AG04449 (cell line): ENCODE measurements around the gene C1QTNF5.

Experiments
- CTCF ChIA-PET: fragments of 350-600 bp; formaldehyde crosslinking; extraction: SDS; loops from one replicate; lab custom pipeline; 2021; ENCODE audit warnings: antibody characterized with exemption; lab: Yijun Ruan, JAX
- POLR2A ChIA-PET: fragments of 400-600, 350-600 bp; formaldehyde crosslinking; extraction: SDS; loops from one replicate; lab custom pipeline; 2020; ENCODE audit warnings: antibody characterized with exemption, inconsistent platforms; lab: Yijun Ruan, JAX
- DNase-seq: peaks from one replicate; pipeline ENCODE4 v3.0.0-alpha.2; 2010; ENCODE audit warnings: low read depth, low spot score
- H3K4me3 ChIP-seq: 2 replicates; pipeline ENCODE4 v1.5.1; 2011; ENCODE audit warnings: low read depth, mild to moderate bottlenecking, control low read depth, low read length
- CTCF ChIP-seq: IDR thresholded peaks from one replicate; pipeline ENCODE4 v1.5.1; 2011; ENCODE audit warnings: mild to moderate bottlenecking, moderate library complexity, low read length, control low read depth, inconsistent platforms; ENCODE audit not compliant: insufficient read depth; ENCODE audit errors: missing control alignments

The C1QTNF5 gene

DNA sequence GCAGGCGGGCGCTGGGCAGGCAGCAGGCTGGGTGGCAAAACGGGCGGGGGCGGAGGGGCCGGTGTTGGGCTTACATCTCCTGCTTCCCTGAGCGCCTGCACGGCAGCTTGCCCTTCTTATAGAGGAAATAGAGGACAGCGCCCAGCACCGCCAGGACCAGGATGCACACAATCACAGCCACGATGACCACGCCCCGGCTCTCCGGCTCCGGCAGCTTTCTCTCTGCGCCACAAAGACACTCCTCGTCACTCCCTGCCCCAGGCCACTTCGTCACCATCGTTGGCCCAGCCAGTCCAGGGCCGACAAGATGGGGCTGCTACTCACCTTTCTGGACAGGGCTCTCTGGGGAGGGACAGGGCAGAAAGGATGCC is 30.0 kb downstream of the C1QTNF5 start:
- no peak for DNase-seq
- H3K4me3 ChIP-seq = no peak overlapping the region
- ChIA-PET POLR2A (no interaction called here), CTCF (interaction anchor here (14.7 kb wide), 1 partner anchor 13 kb away, joined by 150 read pairs; no protein-coding TSS in a partner anchor)
- TF ChIP-seq CTCF = no peak

DNA sequence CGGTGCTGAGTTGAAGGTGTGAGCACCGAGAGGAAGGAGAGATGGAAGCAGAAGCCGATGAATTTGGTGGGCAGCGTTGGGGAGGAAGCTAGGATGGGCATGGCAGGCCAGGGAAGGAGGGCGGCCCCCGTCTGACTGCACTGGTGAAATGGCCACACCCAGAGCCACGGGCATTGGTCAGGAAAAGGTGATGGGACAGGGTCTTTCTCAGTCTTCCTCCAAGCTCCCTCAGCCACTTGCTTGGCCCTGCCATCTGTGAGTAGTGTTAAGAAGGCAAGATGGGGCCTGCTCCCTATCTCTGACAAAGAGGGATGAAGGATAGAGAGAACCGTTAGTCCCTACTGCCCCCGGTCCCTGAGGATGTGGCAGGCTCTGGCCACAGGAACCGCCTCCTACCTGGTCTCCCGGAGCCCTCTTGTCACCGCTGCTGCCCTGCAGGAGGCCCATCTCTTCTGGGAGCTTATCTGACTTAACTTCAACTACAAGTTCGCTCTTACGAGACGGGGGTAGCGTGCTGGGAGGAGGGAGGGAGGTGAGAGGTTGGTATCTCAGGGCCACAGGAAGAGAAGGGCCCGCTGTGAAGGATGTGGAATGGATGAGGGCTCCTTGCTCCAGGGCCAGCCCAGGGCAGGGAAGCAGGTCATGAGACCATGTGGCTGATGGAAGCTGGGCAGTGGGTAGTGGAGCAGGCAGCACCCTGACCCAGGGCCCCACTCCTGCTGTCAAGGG is 30.6 kb downstream of the C1QTNF5 start:
- ChIA-PET POLR2A (no interaction called here), CTCF (interaction anchor here (0.9 to 14.7 kb wide), 4 partner anchors 13 to 164 kb away, joined by 3 to 150 read pairs (median 4); partner anchors contain the start of gene C1QTNF5)
- no peak for TF ChIP-seq CTCF
- DNase-seq = no peak
- no peak overlapping the region for H3K4me3 ChIP-seq

GRCh38 chr11:119309411-119309810 is 31.3 kb downstream of the C1QTNF5 start:
- DNase-seq = no peak
- H3K4me3 ChIP-seq = no peak overlapping the region
- no peak for TF ChIP-seq CTCF
- ChIA-PET POLR2A (no interaction called here), CTCF (interaction anchor here (0.9 to 14.7 kb wide), 9 partner anchors 10 to 165 kb away, joined by 3 to 150 read pairs (median 5); partner anchors contain the start of gene C1QTNF5)

GRCh38 chr11:119307974-119308373 is 32.7 kb downstream of the C1QTNF5 start:
- no peak for DNase-seq
- no peak overlapping the region for H3K4me3 ChIP-seq
- CTCF ChIA-PET = interaction anchor here (0.9 to 14.7 kb wide), 20 partner anchors 8 to 166 kb away, joined by 3 to 150 read pairs (median 5); partner anchors contain the start of genes ABCG4, CBL and MCAM
- POLR2A ChIA-PET = interaction anchor here (0.9 to 1.3 kb wide), 2 partner anchors 9 to 110 kb away, joined by 3 read pairs; partner anchors contain the start of gene MCAM
- TF ChIP-seq CTCF = no peak

- no peak overlapping the region for H3K4me3 ChIP-seq
- peak; percentile 1 for TF ChIP-seq CTCF
- DNase-seq = no peak
- ChIA-PET CTCF (interaction anchor here (0.7 to 14.7 kb wide), 16 partner anchors 9 to 289 kb away, joined by 3 to 150 read pairs (median 6); partner anchors contain the start of genes ABCG4, CBL, MCAM and TRAPPC4), POLR2A (interaction anchor here (0.9 kb wide), 1 partner anchor 110 kb away, joined by 3 read pairs; no protein-coding TSS in a partner anchor)
Observed at GRCh38 chr11:119307219-119307618, 33.5 kb downstream of the C1QTNF5 start.

- peak; percentile 44 for DNase-seq
- CTCF ChIA-PET = interaction anchor here (1.2 to 14.7 kb wide), 9 partner anchors 9 to 168 kb away, joined by 3 to 150 read pairs (median 7); partner anchors contain the start of genes CBL and MCAM
- no peak overlapping the region for H3K4me3 ChIP-seq
- POLR2A ChIA-PET = interaction anchor here (0.7 kb wide), 1 partner anchor 168 kb away, joined by 4 read pairs; no protein-coding TSS in a partner anchor
- TF ChIP-seq CTCF = no peak
Observed at GRCh38 chr11:119306373-119306890, 34.3 kb downstream of the C1QTNF5 start.
